NCI-H526 (cell line): ENCODE data around the gene FARP1.

Experiments
- DNase-seq, 2 experiments: peaks; one replicate each; lab custom pipeline; 2025; lab: John Stamatoyannopoulos, UW

The FARP1 gene

GRCh38 chr13:98420554-98421175 is 277.8 kb downstream of the FARP1 start:
- DNase-seq = no peak

GRCh38 chr13:98422046-98422445 is 279.2 kb downstream of the FARP1 start:
- no peak for DNase-seq

- no peak for DNase-seq
Observed at GRCh38 chr13:98423417-98423816, 280.5 kb downstream of the FARP1 start.

- no peak for DNase-seq
Observed at GRCh38 chr13:98427331-98427995, 284.6 kb downstream of the FARP1 start.

GRCh38 chr13:98428256-98428966 is 285.5 kb downstream of the FARP1 start:
- DNase-seq = no peak

GRCh38 chr13:98429081-98429480 is 286.2 kb downstream of the FARP1 start:
- no peak for DNase-seq

- DNase-seq = no peak
Observed at GRCh38 chr13:98429531-98429930, 286.6 kb downstream of the FARP1 start.

- DNase-seq = no peak
Observed at GRCh38 chr13:98429977-98430736, 287.3 kb downstream of the FARP1 start.

- no peak for DNase-seq
Observed at GRCh38 chr13:98432638-98433037, 289.7 kb downstream of the FARP1 start.

GRCh38 chr13:98433654-98434053 is 290.8 kb downstream of the FARP1 start:
- no peak for DNase-seq

- DNase-seq = no peak
Observed at GRCh38 chr13:98434060-98434459, 291.2 kb downstream of the FARP1 start.

GRCh38 chr13:98435376-98435775 is 292.5 kb downstream of the FARP1 start:
- no peak for DNase-seq

- DNase-seq = no peak
Observed at GRCh38 chr13:98436233-98436910, 293.5 kb downstream of the FARP1 start.

GRCh38 chr13:98438246-98439125 is 295.6 kb downstream of the FARP1 start:
- no peak for DNase-seq

- no peak for DNase-seq
Observed at GRCh38 chr13:98439126-98439828, 296.4 kb downstream of the FARP1 start.

GRCh38 chr13:98439896-98440295 is 297.0 kb downstream of the FARP1 start:
- DNase-seq = no peak

- DNase-seq = no peak
Observed at GRCh38 chr13:98440390-98441055, 297.6 kb downstream of the FARP1 start.

- DNase-seq = no peak
Observed at GRCh38 chr13:98441056-98441676, 298.3 kb downstream of the FARP1 start.
